HL-60 (cell line): ENCODE measurements around the gene CD58.

Experiments used
- SPI1 ChIP-seq: IDR thresholded peaks from 2 replicates; pipeline ENCODE4 v1.6.1; 2012; ENCODE audit warnings: low read depth, mild to moderate bottlenecking, borderline replicate concordance
- TF ChIP-seq, protein P1 (sequence below): IDR thresholded peaks from one replicate; pipeline ENCODE4 v1.5.1; 2011; ENCODE audit warnings: low read length, control low read depth, inconsistent platforms; ENCODE audit not compliant: insufficient read depth

- TF ChIP-seq, protein P1, sequence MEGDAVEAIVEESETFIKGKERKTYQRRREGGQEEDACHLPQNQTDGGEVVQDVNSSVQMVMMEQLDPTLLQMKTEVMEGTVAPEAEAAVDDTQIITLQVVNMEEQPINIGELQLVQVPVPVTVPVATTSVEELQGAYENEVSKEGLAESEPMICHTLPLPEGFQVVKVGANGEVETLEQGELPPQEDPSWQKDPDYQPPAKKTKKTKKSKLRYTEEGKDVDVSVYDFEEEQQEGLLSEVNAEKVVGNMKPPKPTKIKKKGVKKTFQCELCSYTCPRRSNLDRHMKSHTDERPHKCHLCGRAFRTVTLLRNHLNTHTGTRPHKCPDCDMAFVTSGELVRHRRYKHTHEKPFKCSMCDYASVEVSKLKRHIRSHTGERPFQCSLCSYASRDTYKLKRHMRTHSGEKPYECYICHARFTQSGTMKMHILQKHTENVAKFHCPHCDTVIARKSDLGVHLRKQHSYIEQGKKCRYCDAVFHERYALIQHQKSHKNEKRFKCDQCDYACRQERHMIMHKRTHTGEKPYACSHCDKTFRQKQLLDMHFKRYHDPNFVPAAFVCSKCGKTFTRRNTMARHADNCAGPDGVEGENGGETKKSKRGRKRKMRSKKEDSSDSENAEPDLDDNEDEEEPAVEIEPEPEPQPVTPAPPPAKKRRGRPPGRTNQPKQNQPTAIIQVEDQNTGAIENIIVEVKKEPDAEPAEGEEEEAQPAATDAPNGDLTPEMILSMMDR: no peak
- TF ChIP-seq SPI1: no peak
These were observed 69.0 kb downstream of the CD58 start for GRCh38 chr1:116501870-116502244.
